Measurements from ENCODE around the gene INSYN2B.

INSYN2B gene

GRCh38 chr5:169893571-169893970 is 86.7 kb downstream of the INSYN2B start:
- no peak for DNase-seq (ENCODE audit: low read depth in 2 of 3, low spot score in 2 of 3)

GRCh38 chr5:169893010-169893409 is 87.3 kb downstream of the INSYN2B start:
- no peak for DNase-seq (ENCODE audit: low read depth in 2 of 3, low spot score in 2 of 3)

- no peak for DNase-seq (ENCODE audit: low read depth in 2 of 3, low spot score in 2 of 3)
These were observed 90.7 kb downstream of the INSYN2B start for GRCh38 chr5:169889572-169889971.

GRCh38 chr5:169886677-169887076 is 93.6 kb downstream of the INSYN2B start:
- DNase-seq (ENCODE audit: low read depth in 2 of 3, low spot score in 2 of 3): no peak

GRCh38 chr5:169886033-169886432 is 94.3 kb downstream of the INSYN2B start:
- DNase-seq (ENCODE audit: low read depth in 2 of 3, low spot score in 2 of 3): no peak

- no peak for DNase-seq (ENCODE audit: low read depth in 2 of 3, low spot score in 2 of 3)
These were observed 98.5 kb downstream of the INSYN2B start for GRCh38 chr5:169881702-169882303.

GRCh38 chr5:169880785-169881184 is 99.5 kb downstream of the INSYN2B start:
- DNase-seq (ENCODE audit: low read depth in 2 of 3, low spot score in 2 of 3): no peak

- no peak for DNase-seq (ENCODE audit: low read depth in 2 of 3, low spot score in 2 of 3)
These were observed 100.2 kb downstream of the INSYN2B start for GRCh38 chr5:169880012-169880663.

- DNase-seq (ENCODE audit: low read depth in 2 of 3, low spot score in 2 of 3): no peak
These were observed 103.9 kb downstream of the INSYN2B start for GRCh38 chr5:169876386-169876785.

- DNase-seq (ENCODE audit: low read depth in 2 of 3, low spot score in 2 of 3): no peak
These were observed 104.6 kb downstream of the INSYN2B start for GRCh38 chr5:169875731-169876130.

- no peak for DNase-seq (ENCODE audit: low read depth in 2 of 3, low spot score in 2 of 3)
These were observed 105.1 kb downstream of the INSYN2B start for GRCh38 chr5:169875091-169875728.

- no peak for DNase-seq (ENCODE audit: low read depth in 2 of 3, low spot score in 2 of 3)
These were observed 105.7 kb downstream of the INSYN2B start for GRCh38 chr5:169874621-169875020.

GRCh38 chr5:169873642-169874041 is 106.7 kb downstream of the INSYN2B start:
- DNase-seq (ENCODE audit: low read depth in 2 of 3, low spot score in 2 of 3): no peak

GRCh38 chr5:169871826-169872490 is 108.3 kb downstream of the INSYN2B start:
- DNase-seq (ENCODE audit: low read depth in 2 of 3, low spot score in 2 of 3): no peak

- no peak for DNase-seq (ENCODE audit: low read depth in 2 of 3, low spot score in 2 of 3)
These were observed 110.1 kb downstream of the INSYN2B start for GRCh38 chr5:169870211-169870610.

- DNase-seq (ENCODE audit: low read depth in 2 of 3, low spot score in 2 of 3): no peak
These were observed 111.2 kb downstream of the INSYN2B start for GRCh38 chr5:169869066-169869465.

- no peak for DNase-seq (ENCODE audit: low read depth in 2 of 3, low spot score in 2 of 3)
These were observed 112.9 kb downstream of the INSYN2B start for GRCh38 chr5:169867347-169867746.

- no peak for DNase-seq (ENCODE audit: low read depth in 2 of 3, low spot score in 2 of 3)
These were observed 115.8 kb downstream of the INSYN2B start for GRCh38 chr5:169864483-169864882.

GRCh38 chr5:169862391-169862811 is 117.9 kb downstream of the INSYN2B start:
- DNase-seq (ENCODE audit: low read depth in 2 of 3, low spot score in 2 of 3): no peak

GRCh38 chr5:169861934-169862333 is 118.4 kb downstream of the INSYN2B start:
- DNase-seq (ENCODE audit: low read depth in 2 of 3, low spot score in 2 of 3): no peak

- no peak for DNase-seq (ENCODE audit: low read depth in 2 of 3, low spot score in 2 of 3)
These were observed 118.9 kb downstream of the INSYN2B start for GRCh38 chr5:169861433-169861832.

GRCh38 chr5:169860585-169860984 is 119.7 kb downstream of the INSYN2B start:
- no peak for DNase-seq (ENCODE audit: low read depth in 2 of 3, low spot score in 2 of 3)

Measured in activated CD8-positive, alpha-beta memory T cell treated with anti-CD3 and anti-CD28 coated beads for 48 hours (primary cell).